Smooth muscle cell of bladder (primary cell): Measurements from ENCODE around the gene ITM2B. TPM values are rescaled to one million over a fixed set of nuclear protein-coding genes. Genes with fewer than 3 reads are reported as not detected.

Experiments used
- total RNA-seq: library from RNA; depleted of rRNA; stranded (reverse); fragments of >200 nt; gene quantifications from 2 replicates; pipeline ENCODE4 v1.2.3, GENCODE V29; 2014

ITM2B gene
- 126 and 161 TPM in 2 replicates for total RNA-seq

DNA sequence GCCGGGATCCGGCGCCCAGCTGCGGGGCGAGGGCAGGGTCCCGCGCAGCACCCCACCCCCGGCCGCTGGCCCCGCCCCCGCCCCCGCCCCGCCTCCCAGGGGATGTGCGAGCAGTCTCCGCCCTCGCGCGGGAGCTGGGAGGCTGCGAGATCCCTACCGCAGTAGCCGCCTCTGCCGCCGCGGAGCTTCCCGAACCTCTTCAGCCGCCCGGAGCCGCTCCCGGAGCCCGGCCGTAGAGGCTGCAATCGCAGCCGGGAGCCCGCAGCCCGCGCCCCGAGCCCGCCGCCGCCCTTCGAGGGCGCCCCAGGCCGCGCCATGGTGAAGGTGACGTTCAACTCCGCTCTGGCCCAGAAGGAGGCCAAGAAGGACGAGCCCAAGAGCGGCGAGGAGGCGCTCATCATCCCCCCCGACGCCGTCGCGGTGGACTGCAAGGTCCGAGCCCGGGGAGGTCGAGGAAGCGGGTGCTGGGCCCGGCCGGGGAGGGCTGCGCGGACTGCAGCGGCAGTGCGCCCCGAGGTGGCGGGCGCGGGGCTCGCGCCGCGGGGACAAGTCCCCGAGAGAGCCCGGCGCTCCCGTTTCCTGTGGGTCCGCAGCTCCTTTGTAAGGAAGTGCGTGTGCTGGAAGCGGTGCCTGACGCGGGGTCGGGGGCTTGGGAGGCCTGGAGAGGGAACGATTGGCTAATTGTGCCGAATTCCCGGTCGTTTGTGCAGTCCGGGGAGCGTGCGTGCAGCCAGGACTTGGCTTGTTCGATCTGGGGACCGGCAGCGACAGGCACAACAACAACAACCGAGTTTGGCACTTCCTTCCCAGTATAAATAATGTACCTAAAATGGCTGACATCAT is at the start of gene ITM2B:
Gene ITM2B, plus strand, starts transcription at position 161 of the 843 bp plus-strand sequence. Its CDS starts 155 bp downstream, at position 316.

GRCh38 chr13:48303359-48304142 is 70.5 kb downstream of the ITM2B start, which contains the start of gene RB1:
Gene RB1 (plus strand): TSS chr13:48303751. CDS start chr13:48303913, 162 bp downstream.

Other genes with a start within 250 kb of the ITM2B start
- gene SUCLA2, start 231.9 kb upstream of the ITM2B start, total RNA-seq, result 42.2 and 47.8 TPM in 2 replicates
- gene NUDT15, start 195.5 kb upstream of the ITM2B start, total RNA-seq, result 10.2 and 14.1 TPM in 2 replicates
- 21.2 and 25.9 TPM in 2 replicates for gene MED4, start 138.1 kb upstream of the ITM2B start, total RNA-seq
- gene RB1, start 70.5 kb downstream of the ITM2B start, total RNA-seq, result 16.5 and 18.3 TPM in 2 replicates
- gene LPAR6, start 179.9 kb downstream of the ITM2B start, total RNA-seq, result 5.9 and 7.3 TPM in 2 replicates